Panc1 (cell line): Measurements from ENCODE around the gene TMPRSS6. TPM values are rescaled to one million over a fixed set of nuclear protein-coding genes. Genes with fewer than 3 reads are reported as not detected.

Source experiments
- ATAC-seq: fragments of 200-7000 bp; cut with Tn5 transposase; 2 replicates; pipeline ENCODE4 v1.9.1; 2020; ENCODE audit warnings: mild to moderate bottlenecking, moderate library complexity
- BruUV-seq: library from RNA; stranded (reverse); fragments of 400-500 nt; replicated peaks from 2 replicates; lab custom pipeline; 2021; lab: Mats Ljungman, UMichigan
- CTCF ChIA-PET: fragments of 300-600 bp; sonication (Branson Sonifier 250); formaldehyde crosslinking; loops from one replicate; lab custom pipeline; 2022; ENCODE audit warnings: antibody characterized with exemption; lab: Charles Lee
- POLR2A ChIA-PET: fragments of 300-600 bp; sonication (Branson Sonifier 250); formaldehyde crosslinking; loops from one replicate; lab custom pipeline; 2022; ENCODE audit warnings: antibody characterized with exemption; lab: Charles Lee
- DNase-seq: peaks from one replicate; pipeline ENCODE4 v3.0.0-alpha.2; 2010; ENCODE audit warnings: low read depth, low spot score
- H3K27ac ChIP-seq: 2 replicates; pipeline ENCODE4 v1.5.1; 2011; ENCODE audit warnings: mild to moderate bottlenecking, low read length, inconsistent platforms
- H3K27me3 ChIP-seq: fragments of 200-500 bp; sonication (Bioruptor generic); 2 replicates; pipeline ENCODE4 v1.6.0; 2014; ENCODE audit warnings: low read length, inconsistent platforms; ENCODE audit not compliant: control insufficient read depth, insufficient read depth
- H3K36me3 ChIP-seq: fragments of 200-500 bp; sonication (Bioruptor generic); 2 replicates; pipeline ENCODE4 v1.5.1; 2014; ENCODE audit warnings: inconsistent platforms, mild to moderate bottlenecking, low read length, moderate library complexity; ENCODE audit not compliant: control insufficient read depth, insufficient read depth
- H3K4me1 ChIP-seq: 2 replicates; pipeline ENCODE4 v1.5.1; 2011; ENCODE audit warnings: inconsistent platforms, mild to moderate bottlenecking, low read length, moderate library complexity; ENCODE audit not compliant: control insufficient read depth, insufficient read depth
- H3K4me3 ChIP-seq, 2 experiments: 2 replicates each; pipeline ENCODE4 v1.5.1; 2011 to 2012; ENCODE audit warnings: low read depth in 2 of 2, low read length in 2 of 2, mild to moderate bottlenecking in 2 of 2, inconsistent platforms in 1 of 2, moderate library complexity in 1 of 2
- H3K9me3 ChIP-seq: fragments of 200-500 bp; sonication (Bioruptor generic); 2 replicates; pipeline ENCODE4 v1.5.1; 2014; ENCODE audit warnings: low read depth, mild to moderate bottlenecking, inconsistent platforms, low read length, moderate library complexity; ENCODE audit not compliant: control insufficient read depth, insufficient read depth
- CTCF ChIP-seq: fragments of 450-650 bp; IDR thresholded peaks from 2 replicates; pipeline ENCODE4 v1.5.1; 2017; ENCODE audit warnings: mild to moderate bottlenecking
- POLR2AphosphoS5 ChIP-seq: IDR thresholded peaks from 2 replicates; pipeline ENCODE4 v1.6.1; 2012; ENCODE audit warnings: mild to moderate bottlenecking, low read depth, low read length, moderate library complexity
- SIN3A ChIP-seq: IDR thresholded peaks from 2 replicates; pipeline ENCODE4 v1.6.1; 2012; ENCODE audit warnings: low read depth, mild to moderate bottlenecking, low read length, moderate library complexity, borderline replicate concordance; ENCODE audit not compliant: insufficient read depth
- TCF7L2 ChIP-seq: IDR thresholded peaks from 2 replicates; pipeline ENCODE4 v1.6.1; 2011; ENCODE audit warnings: mild to moderate bottlenecking, low read depth, low read length, inconsistent platforms
- in situ Hi-C: cut with HindIII; loops from 2 replicates; pipeline ENCODE4 v1.10.0; 2016; ENCODE audit warnings: low sequenced_read_pairs, low pct_unique_long_range_greater_than_20kb
- intact Hi-C: fragments of 100-400 bp; cut with micrococcal nuclease; formaldehyde crosslinking; loops from one replicate; pipeline ENCODE4 v1.10.0; 2022; ENCODE audit not compliant: unreplicated experiment
- total RNA-seq: library from RNA; stranded (reverse); gene quantifications from one replicate; pipeline ENCODE4 v1.2.1, GENCODE V29; 2021; ENCODE audit not compliant: unreplicated experiment
- TF ChIP-seq, protein P1 (sequence below), 2 experiments: IDR thresholded peaks; 2 replicates each; pipeline ENCODE4 v1.6.1; 2011 to 2012; ENCODE audit warnings: low read depth in 2 of 2, control low read depth in 1 of 2, low read length in 1 of 2, mild to moderate bottlenecking in 1 of 2, moderate library complexity in 1 of 2; ENCODE audit not compliant: insufficient read depth in 1 of 2

Gene TMPRSS6
- total RNA-seq, 1 experiment from 2014 or later, result not detected

GRCh38 chr22:37060801-37061610 is 48.5 kb downstream of the TMPRSS6 start:
- H3K27me3 ChIP-seq, result no peaks in the 10 kb centered on the region
- in situ Hi-C loops, result no loop called here
- no peaks in the 10 kb centered on the region for H3K36me3 ChIP-seq
- ATAC-seq, result no peak
- no peaks in the 10 kb centered on the region for H3K9me3 ChIP-seq
- CTCF ChIA-PET, result interaction anchor here (0.6 kb wide), 1 partner anchor 11 kb away, joined by 3 read pairs; no protein-coding TSS in a partner anchor
- POLR2A ChIA-PET, result interaction anchor here (0.6 kb wide), 2 partner anchors 42 to 52 kb away, joined by 3 to 5 read pairs; partner anchors contain the start of gene TST
- DNase-seq, result no peak
- no peak for TF ChIP-seq TCF7L2
- TF ChIP-seq SIN3A, result no peak
- TF ChIP-seq POLR2AphosphoS5, result no peak
- TF ChIP-seq CTCF, result no peak
- TF ChIP-seq, protein P1, sequence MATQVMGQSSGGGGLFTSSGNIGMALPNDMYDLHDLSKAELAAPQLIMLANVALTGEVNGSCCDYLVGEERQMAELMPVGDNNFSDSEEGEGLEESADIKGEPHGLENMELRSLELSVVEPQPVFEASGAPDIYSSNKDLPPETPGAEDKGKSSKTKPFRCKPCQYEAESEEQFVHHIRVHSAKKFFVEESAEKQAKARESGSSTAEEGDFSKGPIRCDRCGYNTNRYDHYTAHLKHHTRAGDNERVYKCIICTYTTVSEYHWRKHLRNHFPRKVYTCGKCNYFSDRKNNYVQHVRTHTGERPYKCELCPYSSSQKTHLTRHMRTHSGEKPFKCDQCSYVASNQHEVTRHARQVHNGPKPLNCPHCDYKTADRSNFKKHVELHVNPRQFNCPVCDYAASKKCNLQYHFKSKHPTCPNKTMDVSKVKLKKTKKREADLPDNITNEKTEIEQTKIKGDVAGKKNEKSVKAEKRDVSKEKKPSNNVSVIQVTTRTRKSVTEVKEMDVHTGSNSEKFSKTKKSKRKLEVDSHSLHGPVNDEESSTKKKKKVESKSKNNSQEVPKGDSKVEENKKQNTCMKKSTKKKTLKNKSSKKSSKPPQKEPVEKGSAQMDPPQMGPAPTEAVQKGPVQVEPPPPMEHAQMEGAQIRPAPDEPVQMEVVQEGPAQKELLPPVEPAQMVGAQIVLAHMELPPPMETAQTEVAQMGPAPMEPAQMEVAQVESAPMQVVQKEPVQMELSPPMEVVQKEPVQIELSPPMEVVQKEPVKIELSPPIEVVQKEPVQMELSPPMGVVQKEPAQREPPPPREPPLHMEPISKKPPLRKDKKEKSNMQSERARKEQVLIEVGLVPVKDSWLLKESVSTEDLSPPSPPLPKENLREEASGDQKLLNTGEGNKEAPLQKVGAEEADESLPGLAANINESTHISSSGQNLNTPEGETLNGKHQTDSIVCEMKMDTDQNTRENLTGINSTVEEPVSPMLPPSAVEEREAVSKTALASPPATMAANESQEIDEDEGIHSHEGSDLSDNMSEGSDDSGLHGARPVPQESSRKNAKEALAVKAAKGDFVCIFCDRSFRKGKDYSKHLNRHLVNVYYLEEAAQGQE (IDR thresholded peaks at IDR 0.05; ENCODE audit: insufficient read depth in 1 of 2, low read depth in 2 of 2, low read length in 1 of 2), result no peak
- intact Hi-C loops, result no loop called here
- H3K27ac ChIP-seq, result no peak overlapping the region
- BruUV-seq, result no TSS peak
- H3K4me1 ChIP-seq, result no peaks in the 10 kb centered on the region
- no peak overlapping the region for H3K4me3 ChIP-seq

DNA sequence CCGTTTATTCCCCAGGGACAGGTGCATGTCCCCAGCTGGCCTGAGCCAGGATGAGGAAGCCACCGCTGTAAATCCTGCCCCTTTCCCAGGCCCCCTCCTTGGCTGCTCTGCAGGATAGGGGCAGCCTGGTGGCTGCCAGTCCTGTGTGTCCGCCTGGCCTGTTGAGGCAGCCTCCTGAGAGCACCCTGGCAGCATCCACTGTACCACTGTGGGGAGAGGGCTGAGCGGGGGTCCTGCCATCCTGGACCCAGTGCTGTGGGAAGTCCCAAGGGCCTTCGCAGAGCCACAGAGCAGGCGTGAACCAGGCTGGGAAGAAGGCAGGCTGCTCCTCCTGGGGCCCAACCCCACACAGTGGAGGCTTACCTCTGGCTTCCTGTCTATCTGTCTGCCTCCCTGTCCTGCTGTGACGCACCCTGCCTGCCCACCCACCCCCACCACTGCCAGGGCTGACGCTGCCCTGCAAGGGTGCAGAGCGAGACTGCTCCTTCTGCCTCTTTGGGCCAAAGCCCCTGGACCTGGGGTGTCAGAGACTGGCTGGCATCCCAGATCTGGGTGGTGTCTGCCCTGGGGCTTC is 49.5 kb downstream of the TMPRSS6 start:
- no TSS peak for BruUV-seq
- no peak overlapping the region for H3K27ac ChIP-seq
- in situ Hi-C loops (no loop called here), intact Hi-C loops (no loop called here)
- no peaks in the 10 kb centered on the region for H3K9me3 ChIP-seq
- CTCF ChIA-PET, result no interaction called here
- no peaks in the 10 kb centered on the region for H3K4me1 ChIP-seq
- H3K27me3 ChIP-seq, result no peaks in the 10 kb centered on the region
- DNase-seq, result no peak
- 0 out of 2 replicates have a peak, but pooled peaks have one; percentile 11 for ATAC-seq
- H3K36me3 ChIP-seq, result no peaks in the 10 kb centered on the region
- POLR2A ChIA-PET, result no interaction called here
- no peak overlapping the region for H3K4me3 ChIP-seq
- TF ChIP-seq SIN3A, result no peak
- no peak for TF ChIP-seq CTCF
- TF ChIP-seq, protein P1 (IDR thresholded peaks at IDR 0.05; ENCODE audit: insufficient read depth in 1 of 2, low read depth in 2 of 2, low read length in 1 of 2), result no peak
- no peak for TF ChIP-seq POLR2AphosphoS5
- TF ChIP-seq TCF7L2, result no peak
